ENCODE results near the gene TRIM65. TPM values are rescaled to one million over a fixed set of nuclear protein-coding genes. Genes with fewer than 3 reads are reported as not detected.

Gene TRIM65
- total RNA-seq (2014; rRNA removed) = 29.6 and 32.5 TPM in 2 replicates
- polyA plus RNA-seq (2012) = 9.4 TPM

GRCh38 chr17:75896415-75897159 lies at the start of gene TRIM65:
TRIM65 (minus strand) TSS chr17:75896951; CDS start chr17:75896937, 14 bp downstream.
- peak; percentile 78 for DNase-seq (ENCODE audit: low read depth)

DNA sequence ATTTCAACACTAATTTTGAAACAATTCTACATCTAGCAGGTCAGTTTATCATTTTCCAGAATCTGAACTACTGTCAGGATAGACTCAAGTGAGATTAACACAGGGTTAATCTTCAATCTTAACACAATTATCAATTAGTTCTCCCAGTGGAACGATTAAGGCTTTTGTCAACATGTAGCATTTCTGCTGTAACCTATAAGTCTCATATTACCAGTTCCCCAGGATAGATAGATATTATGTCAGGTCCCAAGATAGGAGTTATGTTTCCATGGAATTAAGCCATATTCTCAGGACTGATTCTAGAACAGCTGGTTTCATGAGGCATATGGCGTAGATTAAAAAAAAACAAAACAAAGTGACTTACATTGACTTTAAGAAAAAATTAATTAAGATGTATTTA lies 48.5 kb upstream of the TRIM65 start:
- DNase-seq (ENCODE audit: low read depth) = no peak

DNA sequence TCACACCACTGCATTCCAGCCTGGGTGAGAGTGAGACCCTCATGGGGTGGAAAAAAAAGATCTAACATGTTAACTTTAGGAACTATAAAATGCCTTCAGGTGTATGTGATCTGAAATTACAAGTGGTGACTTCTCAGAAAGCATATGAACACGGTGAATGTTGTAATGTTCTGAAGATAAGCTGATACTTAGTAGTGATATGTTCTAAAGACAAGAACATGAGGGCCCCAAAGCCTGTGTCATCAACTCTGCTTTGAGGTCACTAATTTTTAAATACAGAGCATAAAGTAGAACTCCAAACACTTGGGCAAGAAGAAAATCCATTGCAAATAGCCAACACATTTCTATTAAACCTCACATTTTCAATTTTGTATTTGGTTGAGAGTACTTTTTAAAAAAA lies 46.7 kb upstream of the TRIM65 start:
- DNase-seq (ENCODE audit: low read depth) = no peak

DNA sequence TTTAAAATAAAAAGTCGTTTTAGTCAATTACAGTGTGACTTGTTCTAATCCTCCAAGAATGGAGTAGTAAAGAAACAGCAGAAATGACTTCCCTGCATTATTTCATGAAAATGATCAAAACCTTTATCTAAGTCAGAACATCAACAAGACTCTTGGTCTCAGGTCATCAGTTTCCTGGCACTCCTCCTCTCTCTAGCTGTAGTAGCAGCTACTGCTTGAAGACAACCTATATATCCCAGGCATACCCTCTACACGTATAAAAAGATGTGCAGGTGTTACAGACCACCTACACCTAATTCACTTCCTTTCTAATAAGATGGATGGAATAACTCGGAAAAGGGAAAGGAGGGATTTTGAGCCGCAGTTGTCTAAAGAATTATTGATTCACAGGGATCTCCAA lies 45.7 kb upstream of the TRIM65 start:
- no peak for DNase-seq (ENCODE audit: low read depth)

- DNase-seq (ENCODE audit: low read depth) = no peak
Observed at GRCh38 chr17:75941442-75941819, 44.7 kb upstream of the TRIM65 start.

GRCh38 chr17:75940727-75941441 lies 44.1 kb upstream of the TRIM65 start, which contains the start of gene FBF1:
FBF1 (minus strand) TSS chr17:75941042; CDS start chr17:75938149, 2,893 bp downstream.
- peak; percentile 96 for DNase-seq (ENCODE audit: low read depth)

DNA sequence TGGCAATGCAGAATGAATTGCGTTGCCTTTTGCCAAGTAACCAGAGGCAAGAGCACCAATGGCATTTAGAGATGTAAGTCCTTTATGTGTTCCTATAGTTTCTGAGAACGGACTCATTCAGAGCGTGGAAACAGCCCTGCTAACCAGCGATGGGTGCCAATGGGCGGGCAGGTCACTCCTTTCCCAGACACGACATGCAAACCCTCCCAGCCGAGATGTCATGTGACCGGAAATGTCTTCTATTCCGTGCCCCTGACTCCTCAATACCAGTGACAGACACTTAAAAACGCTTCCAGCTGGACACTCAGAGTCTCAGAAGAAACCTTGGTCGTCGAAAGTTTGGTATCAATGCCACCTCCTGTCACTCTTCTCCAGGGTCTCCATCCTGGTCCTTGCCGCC lies 40.9 kb upstream of the TRIM65 start:
- DNase-seq (ENCODE audit: low read depth) = no peak

GRCh38 chr17:75933808-75934207 lies 37.1 kb upstream of the TRIM65 start:
- no peak for DNase-seq (ENCODE audit: low read depth)

GRCh38 chr17:75932852-75933251 lies 36.1 kb upstream of the TRIM65 start:
- no peak for DNase-seq (ENCODE audit: low read depth)

- no peak for DNase-seq (ENCODE audit: low read depth)
Observed at GRCh38 chr17:75931062-75931461, 34.3 kb upstream of the TRIM65 start.

DNA sequence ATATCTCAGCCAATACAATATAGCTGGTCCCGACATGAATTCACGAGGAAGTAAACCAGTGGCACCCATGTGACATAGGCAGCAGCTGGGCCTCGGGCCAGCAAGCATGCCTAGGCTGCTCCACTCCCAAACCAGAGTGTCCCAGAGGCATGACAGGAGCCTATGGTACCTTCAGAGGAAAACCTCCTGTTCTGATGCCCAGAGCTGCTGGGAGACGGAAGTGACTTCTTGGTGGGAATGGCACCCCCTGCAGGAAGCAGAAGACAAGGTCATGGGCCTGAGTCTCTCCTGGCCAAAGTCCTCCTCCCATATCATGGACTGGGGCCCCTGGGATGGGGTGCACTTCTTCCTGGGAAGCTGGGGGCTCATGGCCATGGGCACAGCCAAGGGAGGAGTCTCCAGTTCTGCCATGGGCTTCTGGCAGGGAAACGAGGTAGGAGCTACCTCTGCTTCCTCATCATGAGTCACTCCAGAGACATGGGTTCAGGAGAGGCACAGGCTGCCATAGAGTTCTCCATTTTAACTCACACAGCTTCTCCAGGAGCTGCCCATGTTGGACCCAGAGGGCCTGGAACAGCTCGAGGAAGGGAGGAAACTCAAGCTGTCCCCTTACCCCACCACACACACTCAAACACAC lies 30.7 kb upstream of the TRIM65 start:
- DNase-seq (ENCODE audit: low read depth) = no peak

- DNase-seq (ENCODE audit: low read depth) = no peak
Observed at GRCh38 chr17:75926456-75926855, 29.7 kb upstream of the TRIM65 start.

GRCh38 chr17:75925912-75926311 lies 29.2 kb upstream of the TRIM65 start:
- DNase-seq (ENCODE audit: low read depth) = no peak

DNA sequence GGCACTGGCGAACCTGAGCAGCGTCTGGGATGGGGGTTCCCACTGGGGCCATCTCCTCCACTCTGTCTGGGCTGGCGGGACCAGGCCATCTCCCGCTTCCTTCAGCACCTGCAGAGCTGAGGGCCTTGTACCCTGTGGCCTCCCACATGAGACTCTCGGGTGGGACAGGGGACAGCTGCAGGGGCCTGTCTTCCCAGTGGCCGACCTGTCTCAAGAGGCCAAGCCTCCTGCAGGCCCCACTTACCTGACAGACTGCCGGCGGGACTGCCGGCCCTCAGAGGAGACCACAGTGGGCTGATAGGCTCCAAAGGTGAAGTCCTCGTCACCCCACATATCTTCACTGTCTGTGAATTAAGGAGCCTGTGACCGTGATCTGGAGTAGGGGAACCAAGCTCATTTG lies 28.4 kb upstream of the TRIM65 start:
- no peak for DNase-seq (ENCODE audit: low read depth)

GRCh38 chr17:75922963-75923874 lies 26.5 kb upstream of the TRIM65 start:
- no peak for DNase-seq (ENCODE audit: low read depth)

DNA sequence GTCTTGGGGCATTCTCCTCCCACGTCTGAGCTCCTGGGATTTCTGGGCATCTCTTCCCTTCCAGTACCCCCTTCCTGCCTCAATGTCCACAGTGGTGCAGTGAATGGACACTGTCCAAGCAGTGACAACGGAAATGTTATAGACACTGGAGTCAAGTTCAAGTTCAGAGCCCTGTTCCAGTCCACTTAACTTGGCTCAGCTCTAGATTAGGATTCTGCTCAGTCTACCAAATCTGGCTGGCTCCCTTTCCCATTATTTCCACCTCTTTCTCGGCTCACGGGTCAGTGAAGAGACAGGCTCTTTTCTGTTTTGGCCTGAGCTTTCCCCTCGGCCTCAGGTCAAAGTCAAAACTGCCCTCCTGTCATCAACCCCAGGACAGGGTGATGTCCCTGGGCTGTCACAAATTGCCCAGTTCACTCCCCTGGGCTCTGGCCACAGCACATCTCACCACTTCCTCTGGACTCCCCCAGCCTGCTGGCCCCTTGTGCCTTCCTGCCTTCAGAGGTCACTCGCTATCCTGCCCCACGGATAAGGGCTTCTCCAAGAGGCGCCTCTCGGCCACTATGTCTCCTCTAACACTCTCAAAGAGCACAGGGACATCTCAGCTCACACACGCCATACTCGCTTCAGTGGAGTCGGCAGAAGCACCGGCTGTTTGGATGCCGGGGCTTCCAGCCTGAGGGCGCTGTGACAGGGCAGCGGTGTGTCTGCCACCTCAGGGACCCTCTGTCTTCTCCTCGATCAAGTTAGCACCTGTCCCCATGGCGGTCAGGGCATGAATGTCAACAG lies 25.6 kb upstream of the TRIM65 start:
- DNase-seq (ENCODE audit: low read depth) = no peak

- DNase-seq (ENCODE audit: low read depth) = no peak
Observed at GRCh38 chr17:75921596-75921995, 24.8 kb upstream of the TRIM65 start.

DNA sequence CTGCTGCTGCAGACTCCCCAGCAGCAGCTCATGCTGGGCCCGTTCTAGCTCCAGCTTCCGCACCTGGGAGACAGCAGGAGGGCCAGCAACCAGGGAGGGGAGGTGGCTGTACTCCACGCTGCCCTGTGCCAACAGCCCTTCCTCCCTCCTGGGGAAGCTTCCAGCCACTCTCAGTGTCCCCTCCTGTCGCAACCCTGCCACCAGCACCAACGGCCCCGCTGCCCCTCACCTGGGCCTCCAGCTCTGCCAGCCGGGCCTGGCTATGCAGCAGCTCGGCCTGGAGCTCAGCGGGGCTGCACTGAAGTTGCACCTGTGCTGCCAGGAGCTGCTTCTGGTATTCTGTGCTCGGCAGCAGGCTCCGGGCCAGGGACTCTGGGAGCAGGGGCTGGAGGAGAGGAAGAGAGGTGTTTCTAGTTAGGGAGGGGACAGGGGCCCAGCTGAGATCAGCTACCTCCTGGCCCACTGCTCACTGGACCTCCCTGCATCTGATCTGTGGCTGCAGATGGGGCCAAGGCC lies 23.4 kb upstream of the TRIM65 start:
- DNase-seq (ENCODE audit: low read depth) = no peak

- no peak for DNase-seq (ENCODE audit: low read depth)
Observed at GRCh38 chr17:75919611-75920010, 22.9 kb upstream of the TRIM65 start.

DNA sequence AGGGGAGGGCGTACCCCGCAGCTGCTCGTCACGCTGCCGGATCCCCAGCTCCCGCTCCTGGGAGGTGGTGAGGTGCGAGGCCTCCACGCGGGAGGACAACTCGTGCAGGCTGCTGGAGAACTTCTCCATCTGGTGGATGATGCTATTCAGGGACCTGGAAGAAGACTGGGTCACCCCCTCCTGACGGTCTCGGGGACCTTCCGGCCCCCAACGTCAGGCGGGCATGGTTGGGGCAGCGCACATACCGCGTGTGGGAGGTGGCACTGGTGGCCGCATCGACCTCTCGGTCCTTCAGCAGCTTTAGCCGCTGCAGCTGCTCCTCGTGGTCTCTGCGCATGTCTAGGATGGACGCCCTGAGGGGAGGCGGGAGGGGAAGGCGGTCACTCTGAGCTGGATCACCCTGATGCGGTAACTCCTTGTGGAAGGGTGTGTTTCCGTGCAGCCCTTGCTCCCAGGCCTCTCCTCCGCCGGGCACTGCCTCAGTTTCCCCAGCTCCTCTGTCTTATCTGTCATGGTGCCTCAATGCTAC lies 21.2 kb upstream of the TRIM65 start:
- DNase-seq (ENCODE audit: low read depth) = no peak
